Testis (tissue), 5 donors: Measurements from ENCODE around the gene ALDH8A1. TPM values are rescaled to one million over a fixed set of nuclear protein-coding genes. Genes with fewer than 3 reads are reported as not detected.

ENCODE experiments used
- DNase-seq: peaks from one replicate; pipeline ENCODE4 v3.0.0-alpha.2; 2019
- H3K27ac ChIP-seq, 2 donors: fragments of 200-600 bp; sonication (generic); one replicate each; pipeline ENCODE4 v1.5.1; 2019
- H3K27me3 ChIP-seq: fragments of 200-600 bp; sonication (generic); one replicate; pipeline ENCODE4 v1.5.1; 2019
- H3K36me3 ChIP-seq: fragments of 200-600 bp; sonication (generic); one replicate; pipeline ENCODE4 v1.5.1; 2017; ENCODE audit warnings: low read depth; ENCODE audit errors: missing control alignments
- H3K4me1 ChIP-seq: fragments of 200-600 bp; sonication (generic); one replicate; pipeline ENCODE4 v1.5.1; 2019
- H3K4me3 ChIP-seq, 2 donors: fragments of 200-600 bp; sonication (generic); one replicate each; pipeline ENCODE4 v1.5.1; 2017 to 2019
- H3K9me3 ChIP-seq: fragments of 200-600 bp; sonication (generic); one replicate; pipeline ENCODE4 v1.5.1; 2017
- POLR2A ChIP-seq: fragments of 450-650 bp; IDR thresholded peaks from one replicate; pipeline ENCODE4 v1.6.1; 2017; ENCODE audit warnings: antibody characterized with exemption, mild to moderate bottlenecking, moderate library complexity
- WGBS, 2 donors: methylation state at CpG; one replicate each; pipeline ENCODE4 v1.1.5; 2018; 5-methylcytosine and 5-hydroxymethylcytosine counted together
- intact Hi-C: fragments of 100-400 bp; cut with DNase I; formaldehyde crosslinking; loops from one replicate; pipeline ENCODE4 v1.15.1; 2023; ENCODE audit warnings: low total_unique reads
- long read RNA-seq, 2 donors: transcript quantifications; one replicate each; lab custom pipeline, GENCODE V29; 2026
- polyA plus RNA-seq: library from polyadenylated mRNA; stranded (reverse); fragments of 350-450 nt; fragmentation: Illumina TruSeq; extraction: RNeasy Lipid Tissue Mini Kit (QIAGEN cat#74804); gene quantifications from one replicate; pipeline ENCODE4 v1.2.3, GENCODE V29; 2014; ENCODE audit warnings: low read depth, low replicate concordance; ENCODE audit not compliant: insufficient read depth
- total RNA-seq, 2 donors: library from RNA; depleted of rRNA; stranded (reverse); fragments of >200 nt; gene quantifications; one replicate each; pipeline ENCODE4 v1.2.3, GENCODE V29; 2016
- TF ChIP-seq, protein P1 (sequence below), 3 experiments: fragments of 450-650 bp in 2 of 3; fragments of 200-600 bp in 1 of 3; sonication (generic) in 1 of 3; IDR thresholded peaks; one replicate each; pipeline ENCODE4 v1.5.1; 2016 to 2019; ENCODE audit warnings: antibody characterized with exemption in 3 of 3, mild to moderate bottlenecking in 2 of 3, moderate library complexity in 1 of 3

ALDH8A1 gene
- total RNA-seq (1 to 10 TPM in 1 of 2 donors, under 1 TPM in 1; 0.87 to 4.9 TPM), polyA plus RNA-seq (0.38 TPM)
- long read RNA-seq, donor 1, result 0 reads
- long read RNA-seq, donor 2, result 0 reads

- no peaks in the 10 kb centered on the region for H3K9me3 ChIP-seq
- H3K4me3 ChIP-seq, result no peak within 1 kb of the TSS
- no peak within 1 kb of the TSS for H3K27ac ChIP-seq
- H3K36me3 ChIP-seq, result no peaks in the 10 kb centered on the region
- intact Hi-C loops, result no loop called here
- no peaks in the 10 kb centered on the region for H3K4me1 ChIP-seq
- no peak for DNase-seq
- 65 to 73% methylated on average over 4 of the region's 4 CpGs for WGBS, 2 donors
- TF ChIP-seq, protein P1, sequence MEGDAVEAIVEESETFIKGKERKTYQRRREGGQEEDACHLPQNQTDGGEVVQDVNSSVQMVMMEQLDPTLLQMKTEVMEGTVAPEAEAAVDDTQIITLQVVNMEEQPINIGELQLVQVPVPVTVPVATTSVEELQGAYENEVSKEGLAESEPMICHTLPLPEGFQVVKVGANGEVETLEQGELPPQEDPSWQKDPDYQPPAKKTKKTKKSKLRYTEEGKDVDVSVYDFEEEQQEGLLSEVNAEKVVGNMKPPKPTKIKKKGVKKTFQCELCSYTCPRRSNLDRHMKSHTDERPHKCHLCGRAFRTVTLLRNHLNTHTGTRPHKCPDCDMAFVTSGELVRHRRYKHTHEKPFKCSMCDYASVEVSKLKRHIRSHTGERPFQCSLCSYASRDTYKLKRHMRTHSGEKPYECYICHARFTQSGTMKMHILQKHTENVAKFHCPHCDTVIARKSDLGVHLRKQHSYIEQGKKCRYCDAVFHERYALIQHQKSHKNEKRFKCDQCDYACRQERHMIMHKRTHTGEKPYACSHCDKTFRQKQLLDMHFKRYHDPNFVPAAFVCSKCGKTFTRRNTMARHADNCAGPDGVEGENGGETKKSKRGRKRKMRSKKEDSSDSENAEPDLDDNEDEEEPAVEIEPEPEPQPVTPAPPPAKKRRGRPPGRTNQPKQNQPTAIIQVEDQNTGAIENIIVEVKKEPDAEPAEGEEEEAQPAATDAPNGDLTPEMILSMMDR (IDR thresholded peaks at IDR 0.05), result no peak
- TF ChIP-seq POLR2A, result no peak
- H3K27me3 ChIP-seq, result no peaks in the 10 kb centered on the region
Observed at GRCh38 chr6:134949927-134950326, at the start of gene ALDH8A1. ALDH8A1 (minus strand) TSS chr6:134950101; CDS start chr6:134950053, 48 bp downstream.

GRCh38 chr6:134999107-134999506 lies 49.2 kb upstream of the ALDH8A1 start:
- DNase-seq, result no peak
- H3K27me3 ChIP-seq, result no peaks in the 10 kb centered on the region
- intact Hi-C loops, result no loop called here
- no peak overlapping the region for H3K27ac ChIP-seq
- 90 to 93% methylated on average over 1 of the region's 1 CpG for WGBS, 2 donors
- H3K4me1 ChIP-seq, result no peaks in the 10 kb centered on the region
- no peak overlapping the region for H3K4me3 ChIP-seq
- TF ChIP-seq, protein P1 (IDR thresholded peaks at IDR 0.05), result no peak
- no peak for TF ChIP-seq POLR2A
- no peaks in the 10 kb centered on the region for H3K36me3 ChIP-seq
- H3K9me3 ChIP-seq, result no peaks in the 10 kb centered on the region

- no peak for DNase-seq
- Histone ChIP-seq H3K9me3 (no peaks in the 10 kb centered on the region), H3K4me3 (no peak overlapping the region), H3K36me3 (no peaks in the 10 kb centered on the region), H3K27ac (no peak overlapping the region), H3K27me3 (no peaks in the 10 kb centered on the region), H3K4me1 (no peaks in the 10 kb centered on the region)
- WGBS, 2 donors, result 90 to 94% methylated on average over 9 of the region's 9 CpGs
- no peak for TF ChIP-seq POLR2A
- TF ChIP-seq, protein P1 (IDR thresholded peaks at IDR 0.05), result no peak
- intact Hi-C loops, result no loop called here
Observed at GRCh38 chr6:134997133-134997995, 47.5 kb upstream of the ALDH8A1 start.

DNA sequence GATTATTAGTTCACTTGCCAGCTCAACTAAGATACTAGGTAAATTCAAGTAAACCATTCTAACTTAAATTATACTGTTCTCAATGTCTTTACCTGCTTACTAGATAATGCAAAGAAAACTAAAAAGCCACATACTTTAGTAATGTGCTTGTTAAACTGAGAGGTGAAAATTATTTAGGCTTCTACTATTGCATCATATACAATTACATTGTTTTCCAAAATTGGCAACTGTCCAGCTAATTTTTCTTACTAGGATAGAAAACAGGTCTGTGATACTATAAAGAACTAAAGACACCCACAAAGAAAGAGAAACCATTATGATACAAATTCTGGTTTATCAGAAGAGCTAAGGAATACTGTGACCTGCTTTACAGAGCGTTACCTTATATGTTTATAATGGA lies 45.6 kb upstream of the ALDH8A1 start:
- H3K27ac ChIP-seq, result no peak overlapping the region
- no peaks in the 10 kb centered on the region for H3K27me3 ChIP-seq
- intact Hi-C loops, result no loop called here
- H3K4me1 ChIP-seq, result no peaks in the 10 kb centered on the region
- DNase-seq, result no peak
- no peaks in the 10 kb centered on the region for H3K36me3 ChIP-seq
- H3K9me3 ChIP-seq, result no peaks in the 10 kb centered on the region
- TF ChIP-seq POLR2A, result no peak
- TF ChIP-seq, protein P1 (IDR thresholded peaks at IDR 0.05), result no peak
- no peak overlapping the region for H3K4me3 ChIP-seq
- 87 to 92% methylated on average over 1 of the region's 1 CpG for WGBS, 2 donors
